Prostate gland (tissue), 2 donors: ENCODE results near the gene SLC12A8.

Experiments used
- POLR2A ChIP-seq: fragments of 450-650 bp; IDR thresholded peaks from one replicate; pipeline ENCODE4 v1.6.1; 2016; ENCODE audit warnings: antibody characterized with exemption, mild to moderate bottlenecking
- TF ChIP-seq, protein P1 (sequence below), 4 experiments: fragments of 200-600 bp in 2 of 4; fragments of 450-650 bp in 2 of 4; sonication (generic) in 2 of 4; IDR thresholded peaks; 1 replicate in 3 of 4; 2 replicates in 1 of 4; pipeline ENCODE4 v1.5.1; 2016 to 2019; ENCODE audit warnings: antibody characterized with exemption in 4 of 4, mild to moderate bottlenecking in 2 of 4, moderate library complexity in 2 of 4

DNA sequence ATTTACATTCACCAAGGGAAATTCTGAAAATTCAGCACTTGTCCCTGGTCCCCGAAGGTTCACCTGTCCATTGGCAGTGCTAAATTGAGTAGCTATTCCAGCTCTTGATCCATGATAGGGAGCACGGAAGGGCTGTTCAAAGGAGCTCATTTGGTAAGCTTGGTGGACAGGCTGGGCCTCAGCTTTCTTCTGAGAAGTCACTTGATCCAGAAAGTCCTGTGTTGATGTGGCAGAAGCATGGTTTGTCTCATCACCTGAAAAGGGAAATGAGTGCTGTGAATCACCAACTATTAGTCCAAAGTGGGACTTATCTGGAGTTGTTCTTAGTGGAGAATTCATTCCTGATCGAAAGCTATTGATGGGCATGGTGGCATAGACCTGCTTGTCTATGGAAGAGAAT is 19.9 kb upstream of the SLC12A8 start:
- TF ChIP-seq, protein P1, sequence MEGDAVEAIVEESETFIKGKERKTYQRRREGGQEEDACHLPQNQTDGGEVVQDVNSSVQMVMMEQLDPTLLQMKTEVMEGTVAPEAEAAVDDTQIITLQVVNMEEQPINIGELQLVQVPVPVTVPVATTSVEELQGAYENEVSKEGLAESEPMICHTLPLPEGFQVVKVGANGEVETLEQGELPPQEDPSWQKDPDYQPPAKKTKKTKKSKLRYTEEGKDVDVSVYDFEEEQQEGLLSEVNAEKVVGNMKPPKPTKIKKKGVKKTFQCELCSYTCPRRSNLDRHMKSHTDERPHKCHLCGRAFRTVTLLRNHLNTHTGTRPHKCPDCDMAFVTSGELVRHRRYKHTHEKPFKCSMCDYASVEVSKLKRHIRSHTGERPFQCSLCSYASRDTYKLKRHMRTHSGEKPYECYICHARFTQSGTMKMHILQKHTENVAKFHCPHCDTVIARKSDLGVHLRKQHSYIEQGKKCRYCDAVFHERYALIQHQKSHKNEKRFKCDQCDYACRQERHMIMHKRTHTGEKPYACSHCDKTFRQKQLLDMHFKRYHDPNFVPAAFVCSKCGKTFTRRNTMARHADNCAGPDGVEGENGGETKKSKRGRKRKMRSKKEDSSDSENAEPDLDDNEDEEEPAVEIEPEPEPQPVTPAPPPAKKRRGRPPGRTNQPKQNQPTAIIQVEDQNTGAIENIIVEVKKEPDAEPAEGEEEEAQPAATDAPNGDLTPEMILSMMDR (IDR thresholded peaks at IDR 0.05), result no peak
- TF ChIP-seq POLR2A, result no peak
